Thoracic aorta (tissue), 2 donors: ENCODE measurements around the gene FARS2. TPM values are rescaled to one million over a fixed set of nuclear protein-coding genes. Genes with fewer than 3 reads are reported as not detected.
"Not testable (repeated sequence)": the region's sequence is repeated elsewhere in the genome, so short reads cannot be mapped to it uniquely, and the experiment has no call there.

Source experiments
- ATAC-seq: fragments of 150-250 bp; one replicate; pipeline ENCODE4 v1.8.0; 2017; ENCODE audit warnings: low read depth; ENCODE audit not compliant: insufficient number of reproducible peaks, low FRiP score
- DNase-seq: peaks from one replicate; pipeline ENCODE4 v3.0.0-alpha.2; 2020; ENCODE audit warnings: low spot score
- H3K27ac ChIP-seq, 2 donors: fragments of 200-600 bp; sonication (generic); 1 replicate in 1 of 2; 2 replicates in 1 of 2; pipeline ENCODE4 v1.5.1; 2016; ENCODE audit warnings: mild to moderate bottlenecking in 2 of 2, moderate library complexity in 2 of 2
- H3K27me3 ChIP-seq: fragments of 200-600 bp; sonication (generic); replicated peaks from 2 replicates; pipeline ENCODE4 v1.6.0; 2016; ENCODE audit warnings: mild to moderate bottlenecking; ENCODE audit not compliant: insufficient read depth
- H3K36me3 ChIP-seq: fragments of 200-600 bp; sonication (generic); one replicate; pipeline ENCODE4 v1.5.1; 2016
- H3K4me1 ChIP-seq, 2 donors: fragments of 200-600 bp; sonication (generic); 1 replicate in 1 of 2; 2 replicates in 1 of 2; pipeline versions ENCODE4 v1.5.1 to v1.6.0; 2016; ENCODE audit warnings: low read depth in 2 of 2, mild to moderate bottlenecking in 1 of 2; ENCODE audit not compliant: control insufficient read depth in 1 of 2
- H3K4me3 ChIP-seq: fragments of 200-600 bp; sonication (generic); 2 replicates; pipeline ENCODE4 v1.5.1; 2016; ENCODE audit warnings: mild to moderate bottlenecking
- H3K9me3 ChIP-seq: fragments of 200-600 bp; sonication (generic); 2 replicates; pipeline ENCODE4 v1.5.1; 2016
- total RNA-seq, 2 donors: library from RNA; depleted of rRNA; stranded (reverse); fragments of >200 nt; gene quantifications; one replicate each; pipeline versions ENCODE4 v1.1.0 to v1.2.3, GENCODE V29; 2016
- TF ChIP-seq, protein P1 (sequence below): fragments of 200-600 bp; sonication (generic); IDR thresholded peaks from one replicate; pipeline ENCODE4 v1.5.1; 2019; ENCODE audit warnings: antibody characterized with exemption

FARS2 gene
- total RNA-seq, 2 donors from 2014 or later, result 10.4 to 11.6 TPM

DNA sequence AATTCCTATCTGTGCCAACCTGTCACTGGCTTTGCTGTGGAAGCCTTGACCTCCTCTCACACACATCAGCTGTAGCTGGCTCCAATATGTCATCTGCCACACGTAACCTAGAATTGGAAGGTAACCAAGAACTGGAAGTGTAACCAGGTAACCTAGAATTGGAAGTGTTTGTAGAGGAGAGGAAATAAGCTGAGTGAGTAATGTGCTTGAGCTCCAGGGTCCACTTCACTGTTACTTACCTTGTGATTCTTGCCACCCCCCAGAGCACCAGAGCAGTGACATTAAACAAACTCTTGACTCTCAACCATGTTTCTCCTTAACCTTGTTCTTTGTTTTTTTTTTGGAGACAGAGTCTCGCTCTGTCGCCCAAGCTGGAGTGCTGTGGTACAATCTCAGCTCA is 394.9 kb downstream of the FARS2 start:
- no peaks in the 10 kb centered on the region for H3K9me3 ChIP-seq
- ATAC-seq (no peak), DNase-seq (no peak)
- TF ChIP-seq, protein P1, sequence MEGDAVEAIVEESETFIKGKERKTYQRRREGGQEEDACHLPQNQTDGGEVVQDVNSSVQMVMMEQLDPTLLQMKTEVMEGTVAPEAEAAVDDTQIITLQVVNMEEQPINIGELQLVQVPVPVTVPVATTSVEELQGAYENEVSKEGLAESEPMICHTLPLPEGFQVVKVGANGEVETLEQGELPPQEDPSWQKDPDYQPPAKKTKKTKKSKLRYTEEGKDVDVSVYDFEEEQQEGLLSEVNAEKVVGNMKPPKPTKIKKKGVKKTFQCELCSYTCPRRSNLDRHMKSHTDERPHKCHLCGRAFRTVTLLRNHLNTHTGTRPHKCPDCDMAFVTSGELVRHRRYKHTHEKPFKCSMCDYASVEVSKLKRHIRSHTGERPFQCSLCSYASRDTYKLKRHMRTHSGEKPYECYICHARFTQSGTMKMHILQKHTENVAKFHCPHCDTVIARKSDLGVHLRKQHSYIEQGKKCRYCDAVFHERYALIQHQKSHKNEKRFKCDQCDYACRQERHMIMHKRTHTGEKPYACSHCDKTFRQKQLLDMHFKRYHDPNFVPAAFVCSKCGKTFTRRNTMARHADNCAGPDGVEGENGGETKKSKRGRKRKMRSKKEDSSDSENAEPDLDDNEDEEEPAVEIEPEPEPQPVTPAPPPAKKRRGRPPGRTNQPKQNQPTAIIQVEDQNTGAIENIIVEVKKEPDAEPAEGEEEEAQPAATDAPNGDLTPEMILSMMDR, result no peak
- H3K27me3 ChIP-seq, result no peaks in the 10 kb centered on the region
- H3K36me3 ChIP-seq, result no peaks in the 10 kb centered on the region
- no peak overlapping the region for H3K4me3 ChIP-seq
- H3K27ac ChIP-seq, result no peak overlapping the region
- H3K4me1 ChIP-seq, result no peaks in the 10 kb centered on the region

GRCh38 chr6:5656695-5657094 is 395.4 kb downstream of the FARS2 start:
- H3K9me3 ChIP-seq, H3K27me3 ChIP-seq, H3K4me1 ChIP-seq, H3K27ac ChIP-seq, DNase-seq, H3K4me3 ChIP-seq, ATAC-seq, H3K36me3 ChIP-seq: not testable (repeated sequence)

DNA sequence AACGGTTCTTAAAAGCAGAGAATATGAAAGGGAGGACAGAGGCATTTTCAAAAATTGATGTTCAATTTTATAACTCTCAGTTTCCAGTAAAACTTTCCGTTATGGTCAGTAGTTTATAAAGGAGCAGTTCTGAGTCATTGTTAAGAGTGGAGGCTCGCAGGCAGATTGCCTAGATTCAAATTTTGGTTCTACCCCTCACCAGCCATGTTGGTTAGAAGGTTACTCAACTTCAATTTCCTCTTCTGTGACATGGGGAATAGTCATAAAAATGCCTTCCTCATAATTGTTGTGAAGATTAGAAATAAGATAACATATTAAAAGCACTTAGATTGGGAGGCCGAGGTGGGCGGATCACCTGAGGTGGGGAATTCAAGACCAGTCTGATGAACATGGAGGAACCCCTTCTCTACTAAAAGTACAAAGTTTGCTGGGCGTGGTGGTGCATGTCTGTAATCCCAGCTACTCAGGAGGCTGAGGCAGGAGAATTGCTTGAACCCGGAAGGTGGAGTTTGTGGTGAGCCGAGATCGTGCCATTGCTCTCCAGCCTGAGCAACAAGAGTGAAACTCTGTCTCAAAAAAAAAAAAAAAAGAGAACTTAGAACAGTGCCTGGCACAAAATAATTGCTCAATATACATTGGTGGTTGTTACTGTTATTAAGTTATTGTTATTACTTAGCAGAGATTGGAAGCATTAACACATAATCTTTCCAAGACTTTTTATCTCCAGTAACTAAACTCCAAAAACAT is 396.5 kb downstream of the FARS2 start:
- Histone ChIP-seq H3K27me3 (no peaks in the 10 kb centered on the region), H3K9me3 (no peaks in the 10 kb centered on the region), H3K27ac (no peak overlapping the region), H3K4me3 (no peak overlapping the region), H3K36me3 (no peaks in the 10 kb centered on the region), H3K4me1 (no peaks in the 10 kb centered on the region)
- TF ChIP-seq, protein P1, result no peak
- ATAC-seq, result no peak
- DNase-seq, result no peak

- no peak for ATAC-seq
- H3K4me3 ChIP-seq, result no peak overlapping the region
Observed at GRCh38 chr6:5659467-5659866, 398.2 kb downstream of the FARS2 start.

DNA sequence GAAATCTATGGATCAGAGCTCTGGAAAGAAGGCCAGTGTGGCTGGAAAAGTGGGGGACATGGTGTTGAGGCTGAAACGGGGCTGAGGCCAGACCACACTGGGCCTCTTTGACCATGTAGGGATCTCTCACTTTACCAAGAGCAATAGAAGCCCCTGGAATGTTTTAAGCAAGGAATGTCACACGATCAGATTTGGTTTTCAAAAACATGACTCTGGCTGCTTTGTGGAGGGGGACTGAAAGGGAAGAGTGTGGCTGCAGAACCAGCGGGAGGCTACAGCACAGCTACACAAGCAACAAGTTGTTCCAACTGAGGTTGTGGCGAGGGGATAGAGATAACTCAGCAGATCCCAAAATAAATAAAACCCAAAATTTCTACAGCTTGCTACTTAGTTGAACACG is 399.5 kb downstream of the FARS2 start:
- Histone ChIP-seq H3K4me1 (no peaks in the 10 kb centered on the region), H3K27ac (no peak overlapping the region), H3K9me3 (no peaks in the 10 kb centered on the region), H3K27me3 (no peaks in the 10 kb centered on the region), H3K4me3 (no peak overlapping the region), H3K36me3 (no peaks in the 10 kb centered on the region)
- ATAC-seq (no peak), DNase-seq (no peak)
- TF ChIP-seq, protein P1, result no peak

More at GRCh38 chr6:5659467-5659866, 398.2 kb downstream of the FARS2 start:
- no peaks in the 10 kb centered on the region for H3K27me3 ChIP-seq
- H3K36me3 ChIP-seq, result no peaks in the 10 kb centered on the region
- DNase-seq, result no peak
- TF ChIP-seq, protein P1, result no peak
- H3K9me3 ChIP-seq, result no peaks in the 10 kb centered on the region
- H3K27ac ChIP-seq, result no peak overlapping the region
- no peaks in the 10 kb centered on the region for H3K4me1 ChIP-seq

- no peak for ATAC-seq
Observed at GRCh38 chr6:5662797-5663196, 401.5 kb downstream of the FARS2 start.

More at GRCh38 chr6:5662797-5663196, 401.5 kb downstream of the FARS2 start:
- Histone ChIP-seq H3K4me3 (no peak overlapping the region), H3K27me3 (no peaks in the 10 kb centered on the region), H3K9me3 (no peaks in the 10 kb centered on the region), H3K4me1 (no peaks in the 10 kb centered on the region), H3K27ac (no peak overlapping the region), H3K36me3 (no peaks in the 10 kb centered on the region)
- TF ChIP-seq, protein P1, result no peak
- DNase-seq, result no peak
